Coronary artery (tissue), 2 donors: ENCODE data around the gene CRISPLD2.

Experiments used
- DNase-seq: peaks from one replicate; pipeline ENCODE4 v3.0.0-alpha.2; 2017; ENCODE audit warnings: low spot score
- H3K27ac ChIP-seq, 2 donors: fragments of 200-600 bp; sonication (generic); one replicate each; pipeline ENCODE4 v1.5.1; 2016 to 2019
- H3K4me3 ChIP-seq: fragments of 200-600 bp; sonication (generic); 2 replicates; pipeline ENCODE4 v1.5.1; 2016; ENCODE audit warnings: mild to moderate bottlenecking, moderate library complexity
- TF ChIP-seq, protein P1 (sequence below): fragments of 200-600 bp; sonication (generic); IDR thresholded peaks from one replicate; pipeline ENCODE4 v1.5.1; 2019; ENCODE audit warnings: antibody characterized with exemption

The CRISPLD2 gene

DNA sequence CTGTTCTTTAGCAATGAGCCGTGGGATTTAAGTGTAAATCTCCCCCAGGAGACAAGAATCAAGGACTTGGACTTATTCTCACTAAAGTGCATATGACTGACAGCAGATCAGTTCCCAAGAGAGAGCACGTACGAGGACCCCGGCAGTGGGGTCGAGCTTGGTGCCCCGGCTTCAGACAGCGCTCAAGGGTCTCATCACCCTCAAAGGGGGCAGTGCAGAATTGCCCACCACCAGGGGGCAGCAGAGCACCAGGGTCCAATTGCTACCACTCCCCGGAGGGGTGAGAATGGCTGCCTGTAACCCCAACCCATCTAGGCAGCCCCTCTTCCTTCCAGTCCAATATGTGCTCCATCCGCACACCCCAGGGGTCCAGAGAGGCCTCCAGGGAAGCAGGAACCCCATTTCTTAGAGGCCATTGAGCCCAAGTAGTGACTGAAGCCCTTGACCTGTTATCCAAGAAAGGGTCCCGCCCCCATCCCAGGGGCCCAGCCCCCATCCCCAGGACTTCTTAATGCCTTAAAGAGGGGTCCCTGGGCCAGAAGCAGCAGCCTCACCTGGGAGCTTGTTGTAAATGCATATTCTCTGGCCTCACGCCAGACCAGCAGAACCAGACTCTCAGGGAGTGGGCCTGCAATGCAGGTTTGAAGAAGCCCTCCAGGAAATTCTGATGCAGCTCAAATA lies 105.4 kb downstream of the CRISPLD2 start:
- Histone ChIP-seq H3K27ac (peak overlapping the region in 1 of 2 donors; percentile 60), H3K4me3 (no peak overlapping the region)
- TF ChIP-seq, protein P1, sequence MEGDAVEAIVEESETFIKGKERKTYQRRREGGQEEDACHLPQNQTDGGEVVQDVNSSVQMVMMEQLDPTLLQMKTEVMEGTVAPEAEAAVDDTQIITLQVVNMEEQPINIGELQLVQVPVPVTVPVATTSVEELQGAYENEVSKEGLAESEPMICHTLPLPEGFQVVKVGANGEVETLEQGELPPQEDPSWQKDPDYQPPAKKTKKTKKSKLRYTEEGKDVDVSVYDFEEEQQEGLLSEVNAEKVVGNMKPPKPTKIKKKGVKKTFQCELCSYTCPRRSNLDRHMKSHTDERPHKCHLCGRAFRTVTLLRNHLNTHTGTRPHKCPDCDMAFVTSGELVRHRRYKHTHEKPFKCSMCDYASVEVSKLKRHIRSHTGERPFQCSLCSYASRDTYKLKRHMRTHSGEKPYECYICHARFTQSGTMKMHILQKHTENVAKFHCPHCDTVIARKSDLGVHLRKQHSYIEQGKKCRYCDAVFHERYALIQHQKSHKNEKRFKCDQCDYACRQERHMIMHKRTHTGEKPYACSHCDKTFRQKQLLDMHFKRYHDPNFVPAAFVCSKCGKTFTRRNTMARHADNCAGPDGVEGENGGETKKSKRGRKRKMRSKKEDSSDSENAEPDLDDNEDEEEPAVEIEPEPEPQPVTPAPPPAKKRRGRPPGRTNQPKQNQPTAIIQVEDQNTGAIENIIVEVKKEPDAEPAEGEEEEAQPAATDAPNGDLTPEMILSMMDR, result peak; percentile 70
- no peak for DNase-seq

DNA sequence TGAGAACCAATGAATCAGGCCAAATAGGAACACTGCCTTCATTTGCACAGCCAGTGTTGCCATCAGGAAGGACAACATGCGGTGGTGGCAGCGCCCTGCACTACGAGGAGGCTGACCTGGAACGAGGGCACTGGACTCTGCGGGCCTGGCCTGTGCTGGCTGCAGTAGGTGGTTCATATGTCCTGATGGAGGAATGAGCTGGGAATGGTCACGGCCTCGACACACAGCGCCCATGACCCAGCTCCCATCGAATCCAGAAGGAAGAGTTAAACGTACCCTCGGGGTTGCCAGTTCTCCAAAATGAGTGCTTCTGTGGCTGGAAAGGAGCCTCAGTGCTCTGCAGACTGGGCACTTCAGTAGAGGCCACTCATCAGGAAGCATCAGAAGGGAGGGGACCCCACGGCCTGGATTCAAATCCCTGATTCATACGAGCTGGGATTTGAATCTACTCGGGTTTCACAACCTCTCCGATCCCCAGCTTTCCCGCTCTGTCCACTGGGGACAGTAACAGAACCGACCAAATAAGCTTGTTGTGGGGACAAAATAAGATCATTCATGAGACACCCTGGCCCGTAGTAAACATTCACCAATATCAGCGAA lies 106.1 kb downstream of the CRISPLD2 start:
- TF ChIP-seq, protein P1, result no peak
- no peak for DNase-seq
- no peak overlapping the region for H3K4me3 ChIP-seq
- peak overlapping the region in 1 of 2 donors; percentile 26 for H3K27ac ChIP-seq

DNA sequence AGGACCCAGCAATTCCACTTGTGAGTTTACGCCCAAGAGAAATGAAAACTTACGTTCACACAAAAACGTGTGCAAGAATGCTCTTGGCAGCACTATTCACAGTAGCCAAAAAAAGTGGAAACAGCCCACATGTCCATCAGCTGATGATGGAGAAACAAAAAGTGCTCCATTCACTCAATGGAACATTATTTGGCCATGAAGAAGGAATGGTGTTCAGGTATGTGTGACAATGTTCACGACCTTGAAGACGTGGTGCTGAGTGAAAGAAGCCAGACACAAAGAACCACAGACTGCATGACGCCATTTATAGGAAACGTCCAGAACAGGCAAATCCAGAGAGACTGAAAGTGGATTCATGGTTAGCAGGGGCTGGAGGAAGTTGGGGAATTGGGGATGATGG lies 106.7 kb downstream of the CRISPLD2 start:
- TF ChIP-seq, protein P1, result no peak
- no peak overlapping the region for H3K27ac ChIP-seq
- H3K4me3 ChIP-seq, result no peak overlapping the region
- DNase-seq, result no peak

DNA sequence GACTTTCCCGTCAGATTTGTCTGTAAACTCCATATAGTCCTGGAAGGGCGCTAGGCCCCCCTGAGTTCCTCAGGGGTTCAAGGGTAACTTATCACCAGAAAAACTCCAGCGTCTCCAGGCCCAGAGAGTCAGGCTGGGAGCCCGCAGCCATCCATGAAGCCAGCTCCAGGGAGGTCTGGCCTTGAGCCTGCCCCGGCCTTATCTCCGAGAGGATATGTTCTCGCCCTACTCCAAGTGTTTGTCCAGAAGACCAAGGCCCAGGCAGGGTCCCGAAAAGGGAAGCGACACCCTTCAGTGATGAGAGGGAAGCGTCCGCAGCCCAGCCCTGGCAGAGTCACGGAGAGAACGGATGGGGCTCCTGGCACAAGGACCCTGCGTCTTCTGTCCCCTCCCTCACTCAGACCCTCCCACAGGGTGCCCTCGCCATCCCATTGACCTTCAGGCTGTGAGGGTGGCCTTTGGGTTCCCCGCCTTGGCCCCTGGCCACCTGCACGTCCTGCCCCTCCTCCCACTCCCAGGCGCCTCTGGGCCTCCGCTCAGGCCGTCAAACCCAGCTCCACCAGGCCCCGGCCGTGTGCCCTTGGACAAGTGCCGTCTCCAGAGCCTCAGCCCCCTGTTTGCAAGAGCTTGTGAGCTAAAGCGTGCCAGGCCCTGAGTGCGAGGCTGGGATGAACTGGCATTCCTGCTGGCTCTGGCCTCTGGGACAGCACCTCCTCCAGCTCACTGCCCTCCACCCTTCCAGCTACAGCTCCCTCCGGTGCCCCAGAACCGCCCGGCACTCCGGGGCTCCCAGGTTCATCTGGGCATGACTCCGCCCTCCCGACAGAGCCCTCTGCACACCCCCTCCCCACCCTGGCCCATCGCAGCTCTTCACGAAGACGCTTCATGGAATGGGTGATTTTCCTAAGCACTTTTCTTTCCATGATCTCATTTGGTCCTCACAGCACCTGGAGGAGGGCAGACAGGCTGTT lies 108.1 kb downstream of the CRISPLD2 start:
- no peak for DNase-seq
- Histone ChIP-seq H3K4me3 (no peak overlapping the region), H3K27ac (peak overlapping the region in 1 of 2 donors; percentile 74)
- TF ChIP-seq, protein P1, result no peak

DNA sequence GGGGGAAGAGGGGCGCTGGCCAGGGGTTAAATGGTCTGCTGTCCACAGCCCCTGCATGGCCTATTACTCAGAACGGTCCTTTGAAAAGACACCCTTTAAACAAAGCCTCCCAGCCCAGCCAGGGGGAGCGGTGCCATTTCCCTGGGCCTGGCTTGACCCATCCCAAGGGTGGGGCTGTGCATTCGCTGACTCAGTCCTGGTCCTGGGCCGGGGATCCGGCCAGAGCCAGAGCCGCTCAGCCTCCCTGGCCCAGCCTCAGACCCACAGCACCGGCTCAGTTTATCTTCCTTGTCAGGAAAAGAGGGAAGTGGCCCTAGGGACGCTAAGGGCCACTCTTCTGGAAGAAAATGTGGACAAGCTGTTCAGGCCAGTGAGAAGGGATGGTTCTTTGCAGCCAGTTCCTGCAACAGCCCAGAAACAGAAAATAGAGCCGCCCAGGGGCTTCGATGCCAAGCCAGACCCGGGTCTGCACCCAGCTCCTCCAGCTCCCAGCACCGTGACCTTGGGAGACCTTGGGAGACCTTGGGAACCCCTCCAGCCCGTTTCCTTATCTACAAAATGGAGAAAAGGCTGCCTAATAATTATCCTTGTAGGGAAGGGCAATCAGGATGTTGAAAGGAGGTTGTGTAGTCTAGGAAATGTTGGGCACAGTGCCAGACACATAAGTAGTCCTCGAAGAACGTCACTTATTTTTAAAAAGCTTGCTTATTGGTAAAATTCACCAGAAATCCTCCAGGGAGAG lies 109.1 kb downstream of the CRISPLD2 start:
- Histone ChIP-seq H3K27ac (peak overlapping the region in 1 of 2 donors; percentile 74), H3K4me3 (no peak overlapping the region)
- TF ChIP-seq, protein P1, result no peak
- peak; percentile 86 for DNase-seq

DNA sequence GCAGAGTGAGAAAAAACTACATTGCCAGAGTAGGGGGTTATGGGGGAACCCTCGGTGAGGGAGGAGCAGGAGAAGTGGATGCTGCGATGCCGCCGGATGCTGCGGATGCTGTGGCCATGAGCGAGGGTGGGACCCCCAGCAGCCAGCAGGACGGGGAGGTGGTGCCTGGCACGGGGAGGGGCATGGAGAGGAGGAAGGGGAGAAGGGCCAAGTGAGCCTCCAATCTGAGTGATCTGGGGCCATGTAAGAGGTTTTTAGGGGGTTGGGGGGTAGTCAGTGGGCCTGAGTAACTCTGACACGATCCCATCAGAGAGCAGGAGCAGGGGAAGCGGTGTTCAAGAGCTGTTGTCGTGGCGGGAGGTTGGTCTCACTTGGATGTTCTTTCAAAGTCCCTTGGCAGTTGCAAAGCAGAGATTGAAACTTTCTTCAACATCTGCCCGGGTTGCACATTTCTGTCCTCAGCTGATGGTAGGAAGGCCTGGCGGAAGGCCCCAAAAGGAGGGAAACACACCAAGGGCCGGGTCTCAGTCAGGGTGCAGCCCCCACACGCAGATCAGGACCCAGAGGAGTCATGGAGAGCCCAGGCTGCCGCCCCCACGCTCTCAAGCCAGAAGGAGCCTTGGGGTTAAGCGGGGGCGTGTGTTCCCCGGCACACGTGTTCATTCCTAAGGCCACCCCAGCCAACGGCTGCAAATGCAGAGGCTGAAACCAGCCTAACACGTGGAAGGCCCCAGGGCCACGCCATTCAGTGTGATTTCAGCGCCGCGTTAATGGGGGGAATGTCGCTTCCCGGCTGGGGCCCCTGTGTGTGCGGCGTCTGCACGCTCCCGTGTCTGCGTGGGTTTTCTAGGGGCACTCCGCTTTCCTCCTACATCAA lies 109.9 kb downstream of the CRISPLD2 start:
- H3K4me3 ChIP-seq, result no peak overlapping the region
- peak overlapping the region in 1 of 2 donors; percentile 74 for H3K27ac ChIP-seq
- DNase-seq, result no peak
- TF ChIP-seq, protein P1, result no peak
